ENCODE data around the gene GOLGA6L26. TPM values are rescaled to one million over a fixed set of nuclear protein-coding genes. Genes with fewer than 3 reads are reported as not detected.
"Not testable (repeated sequence)": the region's sequence is repeated elsewhere in the genome, so short reads cannot be mapped to it uniquely, and the experiment has no call there.

Gene GOLGA6L26
- total RNA-seq (ENCODE audit: insufficient read depth, low replicate concordance): not detected

- DNase-seq (ENCODE audit: low spot score): not testable (repeated sequence)
Observed at GRCh38 chr15:23334096-23334495, at the start of gene GOLGA6L26. Gene GOLGA6L26 (minus strand): TSS chr15:23334196. CDS start chr15:23334135, 61 bp downstream.

GRCh38 chr15:23381192-23381591, 47.2 kb upstream of the GOLGA6L26 start:
- not testable (repeated sequence) for DNase-seq (ENCODE audit: low spot score)

GRCh38 chr15:23380700-23381099, 46.7 kb upstream of the GOLGA6L26 start:
- DNase-seq (ENCODE audit: low spot score): not testable (repeated sequence)

- DNase-seq (ENCODE audit: low spot score): not testable (repeated sequence)
Observed at GRCh38 chr15:23378946-23379345, 45.0 kb upstream of the GOLGA6L26 start.

GRCh38 chr15:23374226-23374625, 40.2 kb upstream of the GOLGA6L26 start:
- DNase-seq (ENCODE audit: low spot score): not testable (repeated sequence)

GRCh38 chr15:23372891-23373600, 39.0 kb upstream of the GOLGA6L26 start:
- DNase-seq (ENCODE audit: low spot score): not testable (repeated sequence)

GRCh38 chr15:23372284-23372683, 38.3 kb upstream of the GOLGA6L26 start:
- DNase-seq (ENCODE audit: low spot score): peak; percentile 9

GRCh38 chr15:23371868-23372267, 37.9 kb upstream of the GOLGA6L26 start:
- not testable (repeated sequence) for DNase-seq (ENCODE audit: low spot score)

- not testable (repeated sequence) for DNase-seq (ENCODE audit: low spot score)
Observed at GRCh38 chr15:23371134-23371533, 37.1 kb upstream of the GOLGA6L26 start.

- DNase-seq (ENCODE audit: low spot score): no peak
Observed at GRCh38 chr15:23370578-23370977, 36.6 kb upstream of the GOLGA6L26 start.

- not testable (repeated sequence) for DNase-seq (ENCODE audit: low spot score)
Observed at GRCh38 chr15:23364261-23364660, 30.3 kb upstream of the GOLGA6L26 start.

- not testable (repeated sequence) for DNase-seq (ENCODE audit: low spot score)
Observed at GRCh38 chr15:23362622-23363021, 28.6 kb upstream of the GOLGA6L26 start.

GRCh38 chr15:23354448-23354847, 20.5 kb upstream of the GOLGA6L26 start, which contains the start of gene GOLGA8S:
Gene GOLGA8S (plus strand): TSS chr15:23354748. CDS start chr15:23354810, 62 bp downstream.
- not testable (repeated sequence) for DNase-seq (ENCODE audit: low spot score)

- DNase-seq (ENCODE audit: low spot score): not testable (repeated sequence)
Observed at GRCh38 chr15:23311233-23311632, 22.8 kb downstream of the GOLGA6L26 start.

- DNase-seq (ENCODE audit: low spot score): not testable (repeated sequence)
Observed at GRCh38 chr15:23305921-23306320, 28.1 kb downstream of the GOLGA6L26 start.

GRCh38 chr15:23304805-23305204, 29.2 kb downstream of the GOLGA6L26 start:
- DNase-seq (ENCODE audit: low spot score): not testable (repeated sequence)

- peak; percentile 4 for DNase-seq (ENCODE audit: low spot score)
Observed at GRCh38 chr15:23304267-23304666, 29.7 kb downstream of the GOLGA6L26 start.

GRCh38 chr15:23303654-23304053, 30.3 kb downstream of the GOLGA6L26 start:
- DNase-seq (ENCODE audit: low spot score): not testable (repeated sequence)

- not testable (repeated sequence) for DNase-seq (ENCODE audit: low spot score)
Observed at GRCh38 chr15:23303246-23303645, 30.8 kb downstream of the GOLGA6L26 start.

All from umbilical cord (tissue), 2 donors.